OCI-LY7 (cell line): Measurements from ENCODE around the gene PAPLN. TPM values are rescaled to one million over a fixed set of nuclear protein-coding genes. Genes with fewer than 3 reads are reported as not detected.

ENCODE experiments used
- BruUV-seq: library from RNA; stranded (reverse); fragments of 400-500 nt; replicated peaks from 2 replicates; lab custom pipeline; 2021; lab: Mats Ljungman, UMichigan
- CTCF ChIA-PET: fragments of 300-600 bp; sonication (Branson Sonifier 250); formaldehyde crosslinking; loops from one replicate; lab custom pipeline; 2022; ENCODE audit warnings: antibody characterized with exemption; ENCODE audit not compliant: unreplicated experiment; lab: Charles Lee
- POLR2A ChIA-PET: fragments of 300-600 bp; sonication (Branson Sonifier 250); formaldehyde crosslinking; loops from one replicate; lab custom pipeline; 2022; ENCODE audit warnings: antibody characterized with exemption; lab: Charles Lee
- DNase-seq: peaks from one replicate; pipeline ENCODE4 v3.0.0-alpha.2; 2015; ENCODE audit warnings: low spot score
- H2AFZ ChIP-seq: fragments of 200-600 bp; sonication (generic), shearing (Covaris generic); 2 replicates; pipeline ENCODE4 v1.6.1; 2014; ENCODE audit warnings: mild to moderate bottlenecking, antibody characterized with exemption, low read length, moderate library complexity
- H3K27ac ChIP-seq: fragments of 200-600 bp; sonication (generic); 2 replicates; pipeline ENCODE4 v1.5.1; 2014; ENCODE audit warnings: mixed run types, low read depth, mild to moderate bottlenecking, moderate library complexity, low read length, inconsistent platforms; ENCODE audit not compliant: poor library complexity, severe bottlenecking
- H3K36me3 ChIP-seq: fragments of 200-600 bp; sonication (generic); 2 replicates; pipeline ENCODE4 v1.6.1; 2014; ENCODE audit warnings: mild to moderate bottlenecking, antibody characterized with exemption, low read length, moderate library complexity, mixed read lengths; ENCODE audit not compliant: insufficient read depth
- H3K4me1 ChIP-seq: fragments of 200-600 bp; sonication (generic); 2 replicates; pipeline ENCODE4 v1.5.1; 2014; ENCODE audit warnings: mild to moderate bottlenecking, low read length; ENCODE audit not compliant: insufficient read depth, poor library complexity, severe bottlenecking
- H3K4me2 ChIP-seq: fragments of 200-600 bp; sonication (generic); 2 replicates; pipeline ENCODE4 v1.6.1; 2014; ENCODE audit warnings: mild to moderate bottlenecking, low read length
- H3K4me3 ChIP-seq: fragments of 200-600 bp; sonication (generic); 2 replicates; pipeline ENCODE4 v1.5.1; 2014; ENCODE audit warnings: mild to moderate bottlenecking, low read depth, low read length; ENCODE audit not compliant: poor library complexity, severe bottlenecking
- H3K79me2 ChIP-seq: fragments of 200-600 bp; sonication (generic); 2 replicates; pipeline ENCODE4 v1.6.1; 2016; ENCODE audit warnings: low read depth, mild to moderate bottlenecking, low read length, moderate library complexity, mixed read lengths; ENCODE audit not compliant: insufficient read depth
- H3K9me2 ChIP-seq: fragments of 200-600 bp; sonication (generic); 2 replicates; pipeline ENCODE4 v1.6.1; 2016; ENCODE audit warnings: mild to moderate bottlenecking, low read length, mixed read lengths; ENCODE audit not compliant: insufficient read depth
- H3K9me3 ChIP-seq: fragments of 200-600 bp; sonication (generic); 2 replicates; pipeline ENCODE4 v1.6.1; 2014; ENCODE audit warnings: mild to moderate bottlenecking, mixed run types, low read length, mixed read lengths
- H4K20me1 ChIP-seq: fragments of 200-600 bp; sonication (generic); 2 replicates; pipeline ENCODE4 v1.6.1; 2014; ENCODE audit warnings: mild to moderate bottlenecking, antibody characterized with exemption, low read length, moderate library complexity, mixed read lengths; ENCODE audit not compliant: insufficient read depth
- CTCF ChIP-seq: fragments of 200-600 bp; sonication (generic); conservative IDR thresholded peaks from 2 replicates; pipeline ENCODE4 v1.5.1; 2014; ENCODE audit warnings: mild to moderate bottlenecking, antibody characterized with exemption, low read length, moderate library complexity, mixed read lengths
- EZH2phosphoT487 ChIP-seq: fragments of 200-600 bp; sonication (generic); IDR thresholded peaks from 2 replicates; pipeline ENCODE4 v1.6.1; 2018; ENCODE audit warnings: low read depth, borderline replicate concordance, mild to moderate bottlenecking, mixed run types, antibody characterized with exemption, low read length, moderate library complexity, mixed read lengths
- intact Hi-C: fragments of 100-400 bp; cut with micrococcal nuclease; formaldehyde crosslinking; loops from one replicate; pipeline ENCODE4 v1.10.0; 2022; ENCODE audit not compliant: unreplicated experiment
- total RNA-seq, 2 experiments: library from RNA; depleted of rRNA in 1 of 2; stranded (reverse); fragments of >200 nt in 1 of 2; shearing (Covaris generic) in 1 of 2; gene quantifications; 2 replicates each; pipeline ENCODE4 v1.2.3, GENCODE V29; 2014 to 2022

The PAPLN gene
- total RNA-seq, 2 experiments from 2014 or later: 4.0 to 9.0 TPM

GRCh38 chr14:73198253-73198652 is 39.1 kb upstream of the PAPLN start:
- intact Hi-C loops: no loop called here
- ChIA-PET CTCF (no interaction called here), POLR2A (interaction anchor here (0.7 kb wide), 1 partner anchor 50 kb away, joined by 3 read pairs; no protein-coding TSS in a partner anchor)
- Histone ChIP-seq H3K4me2 (no peak overlapping the region), H2AFZ (no peak overlapping the region), H4K20me1 (no peaks in the 10 kb centered on the region), H3K27ac (no peak overlapping the region), H3K79me2 (no peaks in the 10 kb centered on the region), H3K4me1 (no peaks in the 10 kb centered on the region), H3K9me3 (no peaks in the 10 kb centered on the region), H3K4me3 (no peak overlapping the region), H3K9me2 (no peaks in the 10 kb centered on the region), H3K36me3 (peaks cover 70% of the 10 kb centered on the region)
- BruUV-seq: no TSS peak
- DNase-seq: no peak
- TF ChIP-seq EZH2phosphoT487: no peak
- no peak for TF ChIP-seq CTCF

- POLR2A ChIA-PET: interaction anchor here (0.6 kb wide), 1 partner anchor 833 kb away, joined by 3 read pairs; no protein-coding TSS in a partner anchor
- CTCF ChIA-PET: no interaction called here
- H3K4me2 ChIP-seq: no peak overlapping the region
- TF ChIP-seq EZH2phosphoT487 (no peak), CTCF (no peak)
- DNase-seq: no peak
- peaks cover 12% of the 10 kb centered on the region for H3K9me3 ChIP-seq
- H3K36me3 ChIP-seq: peaks cover 75% of the 10 kb centered on the region
- no peaks in the 10 kb centered on the region for H3K4me1 ChIP-seq
- intact Hi-C loops: no loop called here
- no peaks in the 10 kb centered on the region for H3K79me2 ChIP-seq
- H3K27ac ChIP-seq: no peak overlapping the region
- H3K4me3 ChIP-seq: no peak overlapping the region
- no peak overlapping the region for H2AFZ ChIP-seq
- no peaks in the 10 kb centered on the region for H4K20me1 ChIP-seq
- no peaks in the 10 kb centered on the region for H3K9me2 ChIP-seq
- no TSS peak for BruUV-seq
Measured at GRCh38 chr14:73203527-73203926, 33.8 kb upstream of the PAPLN start.

GRCh38 chr14:73207615-73208014 is 29.7 kb upstream of the PAPLN start:
- Histone ChIP-seq H3K9me3 (peaks cover 20% of the 10 kb centered on the region), H3K9me2 (no peaks in the 10 kb centered on the region), H3K79me2 (no peaks in the 10 kb centered on the region), H3K27ac (no peak overlapping the region), H2AFZ (no peak overlapping the region), H3K4me1 (no peaks in the 10 kb centered on the region), H3K4me2 (no peak overlapping the region), H4K20me1 (no peaks in the 10 kb centered on the region), H3K4me3 (no peak overlapping the region), H3K36me3 (peaks cover 75% of the 10 kb centered on the region)
- no peak for TF ChIP-seq CTCF
- TF ChIP-seq EZH2phosphoT487: no peak
- no peak for DNase-seq
- ChIA-PET POLR2A (interaction anchor here (0.9 kb wide), 1 partner anchor 15 kb away, joined by 4 read pairs; no protein-coding TSS in a partner anchor), CTCF (no interaction called here)
- BruUV-seq: no TSS peak
- intact Hi-C loops: no loop called here
